HepG2 (cell line): ENCODE results near the gene NID1. TPM values are rescaled to one million over a fixed set of nuclear protein-coding genes. Genes with fewer than 3 reads are reported as not detected.

ENCODE experiments used
- ATAC-seq: fragments of 200-7000 bp; cut with Tn5 transposase; 3 replicates; pipeline ENCODE4 v1.9.1; 2020; ENCODE audit warnings: mild to moderate bottlenecking, moderate library complexity
- BruUV-seq: library from RNA; stranded (reverse); fragments of 400-500 nt; replicated peaks from 2 replicates; lab custom pipeline; 2021; lab: Mats Ljungman, UMichigan
- CTCF ChIA-PET: fragments of 300-600 bp; formaldehyde crosslinking; extraction: SDS; loops from one replicate; lab custom pipeline; 2021; ENCODE audit warnings: low total read pairs, inconsistent platforms, low intra/inter-chr PET ratio; lab: Yijun Ruan, JAX
- POLR2A ChIA-PET: fragments of 350-600 bp; sonication (Branson Sonifier 250); formaldehyde crosslinking; loops from one replicate; lab custom pipeline; 2020; ENCODE audit warnings: antibody characterized with exemption, inconsistent platforms; lab: Yijun Ruan, JAX
- DNase-seq: peaks from one replicate; pipeline ENCODE4 v3.0.0-alpha.2; 2015; ENCODE audit warnings: low spot score
- FAIRE-seq: peaks from 3 replicates; lab custom pipeline; 2011; peaks lifted over from hg19 to GRCh38; lab: Jason Lieb, UNC
- H2AFZ ChIP-seq: one replicate; pipeline ENCODE4 v1.6.1; 2011; ENCODE audit warnings: low read length, inconsistent platforms
- H3K27ac ChIP-seq: fragments of 300-600 bp; 3 replicates; pipeline ENCODE4 v1.8.0; 2011; ENCODE audit warnings: mixed run types, mild to moderate bottlenecking, mixed read lengths, low read length, inconsistent platforms; ENCODE audit not compliant: insufficient read depth; ENCODE audit errors: extremely low read length
- H3K27me3 ChIP-seq, 2 experiments: fragments of 200-600 bp in 1 of 2; 2 replicates in 1 of 2; 3 replicates in 1 of 2; pipeline versions ENCODE4 v1.6.0 to v1.8.0; 2011; ENCODE audit warnings: low read length in 2 of 2, mild to moderate bottlenecking in 2 of 2, moderate library complexity in 2 of 2, inconsistent platforms in 1 of 2; ENCODE audit not compliant: insufficient read depth in 2 of 2, control insufficient read depth in 1 of 2
- H3K36me3 ChIP-seq, 2 experiments: fragments of 200-600 bp in 1 of 2; replicated peaks in 1 of 2; 2 replicates in 1 of 2; 3 replicates in 1 of 2; pipeline versions ENCODE4 v1.5.1 to v1.8.0; 2011; ENCODE audit warnings: low read length in 2 of 2, inconsistent platforms in 1 of 2; ENCODE audit not compliant: insufficient read depth in 2 of 2, control insufficient read depth in 1 of 2
- H3K4me1 ChIP-seq: 2 replicates; pipeline ENCODE4 v1.5.1; 2012; ENCODE audit warnings: low read length, inconsistent platforms; ENCODE audit not compliant: insufficient read depth
- H3K4me2 ChIP-seq: 2 replicates; pipeline ENCODE4 v1.6.0; 2011; ENCODE audit warnings: low read depth, low read length, inconsistent platforms
- H3K4me3 ChIP-seq, 3 experiments: fragments of 200-600 bp in 1 of 3; sonication (generic), shearing (Covaris generic) in 1 of 3; replicated peaks in 1 of 3; 2 replicates each; pipeline ENCODE4 v1.5.1; 2011 to 2016; ENCODE audit warnings: low read length in 3 of 3, inconsistent platforms in 2 of 3, low read depth in 2 of 3, mild to moderate bottlenecking in 2 of 3, control low read depth in 1 of 3, mixed read lengths in 1 of 3; ENCODE audit not compliant: insufficient read depth in 1 of 3
- H3K79me2 ChIP-seq: one replicate; pipeline ENCODE4 v1.6.1; 2011; ENCODE audit warnings: low read length, inconsistent platforms; ENCODE audit not compliant: insufficient read depth
- H3K9ac ChIP-seq: 2 replicates; pipeline ENCODE4 v1.6.0; 2011; ENCODE audit warnings: mild to moderate bottlenecking, low read depth, low read length, inconsistent platforms; ENCODE audit not compliant: insufficient read depth
- H3K9me3 ChIP-seq: 2 replicates; pipeline ENCODE4 v1.5.1; 2012; ENCODE audit warnings: mild to moderate bottlenecking, low read length
- H4K20me1 ChIP-seq: 2 replicates; pipeline ENCODE4 v1.6.0; 2011; ENCODE audit warnings: inconsistent platforms, mild to moderate bottlenecking, low read length, moderate library complexity; ENCODE audit not compliant: insufficient read depth
- MAFK ChIP-seq, 2 experiments: IDR thresholded peaks in 1 of 2; conservative IDR thresholded peaks in 1 of 2; 2 replicates each; pipeline ENCODE4 v1.6.1; 2011; ENCODE audit warnings: improper control_type of control experiment in 2 of 2, low read length in 2 of 2
- NRL ChIP-seq: sonication (generic); formaldehyde crosslinking; IDR thresholded peaks from 2 replicates; pipeline ENCODE4 v1.5.0; 2020; ENCODE audit warnings: missing genetic modification reagents, mild to moderate bottlenecking, moderate library complexity, borderline replicate concordance
- SOX5 ChIP-seq: IDR thresholded peaks from 2 replicates; pipeline ENCODE4 v1.6.1; 2016; ENCODE audit warnings: borderline replicate concordance
- SP1 ChIP-seq, 2 experiments: fragments of 450-650 bp in 1 of 2; sonication (generic) in 1 of 2; formaldehyde crosslinking in 1 of 2; IDR thresholded peaks; 2 replicates each; pipeline versions ENCODE4 v1.4.0 to v1.6.1; 2016 to 2020; ENCODE audit warnings: missing genetic modification reagents in 1 of 2
- SPEN ChIP-seq: sonication (generic); formaldehyde crosslinking; IDR thresholded peaks from 2 replicates; pipeline ENCODE4 v1.5.1; 2020; ENCODE audit warnings: low read depth, mild to moderate bottlenecking, missing genetic modification reagents
- ZIK1 ChIP-seq: sonication (generic); formaldehyde crosslinking; IDR thresholded peaks from 2 replicates; pipeline ENCODE4 v1.5.0; 2020; ENCODE audit warnings: mild to moderate bottlenecking, low read depth, missing genetic modification reagents, borderline replicate concordance
- ZNF10 ChIP-seq: sonication (generic); formaldehyde crosslinking; IDR thresholded peaks from 2 replicates; pipeline ENCODE4 v1.4.0; 2020; ENCODE audit warnings: mild to moderate bottlenecking, low read depth, missing genetic modification reagents, borderline replicate concordance
- ZNF44 ChIP-seq: sonication (generic); formaldehyde crosslinking; IDR thresholded peaks from 2 replicates; pipeline ENCODE4 v1.5.1; 2020; ENCODE audit warnings: mild to moderate bottlenecking, missing genetic modification reagents
- ZNF446 ChIP-seq: sonication (generic); formaldehyde crosslinking; IDR thresholded peaks from 2 replicates; pipeline ENCODE4 v1.5.0; 2020; ENCODE audit warnings: mild to moderate bottlenecking, missing genetic modification reagents
- ZNF891 ChIP-seq: sonication (generic); formaldehyde crosslinking; IDR thresholded peaks from 2 replicates; pipeline ENCODE4 v1.5.0; 2020; ENCODE audit warnings: mild to moderate bottlenecking, missing genetic modification reagents
- WGBS: methylation state at CpG from one replicate; pipeline ENCODE4 v1.1.6; 2017; ENCODE audit warnings: low lambda C conversion rate; 5-methylcytosine and 5-hydroxymethylcytosine counted together
- in situ Hi-C: cut with HindIII; loops from 2 replicates; pipeline ENCODE4 v1.10.0; 2017; ENCODE audit warnings: low pct_unique_long_range_greater_than_20kb; ENCODE audit not compliant: extremely low pct_ligation_motif_present
- intact Hi-C: fragments of 100-400 bp; cut with micrococcal nuclease; formaldehyde crosslinking; loops from one replicate; pipeline ENCODE4 v1.10.0; 2022; ENCODE audit not compliant: unreplicated experiment
- polyA plus RNA-seq, 8 experiments: library from polyadenylated mRNA; depleted of rRNA in 3 of 8; stranded (reverse) in 7 of 8; unstranded in 1 of 8; fragments of >200 nt; fragmentation: Illumina TruSeq in 4 of 8; extraction: Trizol in 4 of 8; gene quantifications; 2 replicates each; pipeline versions ENCODE4 v1.2.1 to v1.2.3, GENCODE V29; 2011 to 2016; ENCODE audit warnings: low read depth in 4 of 8, missing spikeins in 1 of 8, mixed read lengths in 1 of 8; ENCODE audit not compliant: insufficient read depth in 1 of 8
- total RNA-seq, 5 experiments: library from RNA; depleted of rRNA; stranded (reverse); fragments of >200 nt; fragmentation: Illumina TruSeq; extraction: Trizol; gene quantifications; 2 replicates each; pipeline ENCODE4 v1.2.3, GENCODE V29; 2016; ENCODE audit warnings: low read depth in 1 of 5
- TF ChIP-seq, protein P1 (sequence below): sonication (generic); formaldehyde crosslinking; IDR thresholded peaks from 2 replicates; pipeline ENCODE4 v1.5.0; 2020; ENCODE audit warnings: missing genetic modification reagents, mild to moderate bottlenecking, borderline replicate concordance
- TF ChIP-seq, protein P2 (sequence below), 2 experiments: sonication (generic) in 1 of 2; formaldehyde crosslinking in 1 of 2; IDR thresholded peaks; 2 replicates each; pipeline versions ENCODE4 v1.4.0 to v1.6.1; 2016 to 2020; ENCODE audit warnings: borderline replicate concordance in 1 of 2, low read depth in 1 of 2, mild to moderate bottlenecking in 1 of 2, missing genetic modification reagents in 1 of 2

NID1 gene
- total and polyA plus RNA-seq, 2 of the 13 experiments (the other 11 are each of a cell fraction or from before 2014, with no cell fraction given), result 50.2 to 56.1 TPM

GRCh38 chr1:235950318-235950717, 114.6 kb downstream of the NID1 start:
- FAIRE-seq (no peak), DNase-seq (no peak), ATAC-seq (no peak)
- Histone ChIP-seq H3K36me3 (no peaks in the 10 kb centered on the region), H2AFZ (no peak overlapping the region), H3K9ac (no peak overlapping the region), H3K4me1 (peaks cover 45% of the 10 kb centered on the region), H3K79me2 (no peaks in the 10 kb centered on the region), H3K27ac (no peak overlapping the region), H4K20me1 (no peaks in the 10 kb centered on the region), H3K9me3 (no peaks in the 10 kb centered on the region), H3K4me2 (no peak overlapping the region), H3K4me3 (no peak overlapping the region), H3K27me3 (no peaks in the 10 kb centered on the region; a peak in 1 of 5 replicates)
- in situ Hi-C loops (no loop called here), intact Hi-C loops (no loop called here)
- BruUV-seq, result no TSS peak
- TF ChIP-seq ZNF446 (no peak), ZNF44 (no peak), ZNF891 (CRISPR knock-in tag) (no peak), MAFK (conservative IDR thresholded peaks at IDR 0.05 in 1 of 2, IDR thresholded peaks at IDR 0.05 in 1 of 2; ENCODE audit: low read length in 2 of 2) (no peak), SOX5 (no peak), SP1 (IDR thresholded peaks at IDR 0.05) (no peak), SP1 (CRISPR knock-in tag; IDR thresholded peaks at IDR 0.05) (no peak)
- CTCF ChIA-PET, result no interaction called here
- POLR2A ChIA-PET, result no interaction called here
- 89% methylated on average over 10 of the region's 10 CpGs for WGBS

GRCh38 chr1:235948774-235949427, 116.0 kb downstream of the NID1 start:
- Histone ChIP-seq H3K79me2 (no peaks in the 10 kb centered on the region), H4K20me1 (no peaks in the 10 kb centered on the region), H3K36me3 (no peaks in the 10 kb centered on the region), H2AFZ (no peak overlapping the region), H3K9me3 (no peaks in the 10 kb centered on the region), H3K4me1 (peaks cover 48% of the 10 kb centered on the region), H3K27ac (no peak overlapping the region), H3K4me2 (no peak overlapping the region), H3K4me3 (no peak overlapping the region), H3K9ac (no peak overlapping the region), H3K27me3 (no peaks in the 10 kb centered on the region)
- ATAC-seq, result no peak
- FAIRE-seq, result no peak
- POLR2A ChIA-PET, result no interaction called here
- in situ Hi-C loops, result no loop called here
- intact Hi-C loops, result no loop called here
- DNase-seq, result no peak
- BruUV-seq, result no TSS peak
- 78% methylated on average over 4 of the region's 4 CpGs for WGBS
- CTCF ChIA-PET, result no interaction called here
- TF ChIP-seq, protein P1, sequence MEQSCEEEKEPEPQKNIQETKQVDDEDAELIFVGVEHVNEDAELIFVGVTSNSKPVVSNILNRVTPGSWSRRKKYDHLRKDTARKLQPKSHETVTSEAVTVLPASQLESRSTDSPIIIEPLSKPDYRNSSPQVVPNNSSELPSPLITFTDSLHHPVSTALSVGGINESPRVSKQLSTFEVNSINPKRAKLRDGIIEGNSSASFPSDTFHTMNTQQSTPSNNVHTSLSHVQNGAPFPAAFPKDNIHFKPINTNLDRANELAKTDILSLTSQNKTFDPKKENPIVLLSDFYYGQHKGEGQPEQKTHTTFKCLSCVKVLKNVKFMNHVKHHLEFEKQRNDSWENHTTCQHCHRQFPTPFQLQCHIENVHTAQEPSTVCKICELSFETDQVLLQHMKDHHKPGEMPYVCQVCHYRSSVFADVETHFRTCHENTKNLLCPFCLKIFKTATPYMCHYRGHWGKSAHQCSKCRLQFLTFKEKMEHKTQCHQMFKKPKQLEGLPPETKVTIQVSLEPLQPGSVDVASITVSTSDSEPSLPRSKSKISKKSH (CRISPR knock-in tag), result no peak
- TF ChIP-seq SPEN (CRISPR knock-in tag), result no peak
- no peak for TF ChIP-seq ZIK1
- TF ChIP-seq, protein P2, sequence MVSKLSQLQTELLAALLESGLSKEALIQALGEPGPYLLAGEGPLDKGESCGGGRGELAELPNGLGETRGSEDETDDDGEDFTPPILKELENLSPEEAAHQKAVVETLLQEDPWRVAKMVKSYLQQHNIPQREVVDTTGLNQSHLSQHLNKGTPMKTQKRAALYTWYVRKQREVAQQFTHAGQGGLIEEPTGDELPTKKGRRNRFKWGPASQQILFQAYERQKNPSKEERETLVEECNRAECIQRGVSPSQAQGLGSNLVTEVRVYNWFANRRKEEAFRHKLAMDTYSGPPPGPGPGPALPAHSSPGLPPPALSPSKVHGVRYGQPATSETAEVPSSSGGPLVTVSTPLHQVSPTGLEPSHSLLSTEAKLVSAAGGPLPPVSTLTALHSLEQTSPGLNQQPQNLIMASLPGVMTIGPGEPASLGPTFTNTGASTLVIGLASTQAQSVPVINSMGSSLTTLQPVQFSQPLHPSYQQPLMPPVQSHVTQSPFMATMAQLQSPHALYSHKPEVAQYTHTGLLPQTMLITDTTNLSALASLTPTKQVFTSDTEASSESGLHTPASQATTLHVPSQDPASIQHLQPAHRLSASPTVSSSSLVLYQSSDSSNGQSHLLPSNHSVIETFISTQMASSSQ (IDR thresholded peaks at IDR 0.05; ENCODE audit: low read depth), result no peak
- TF ChIP-seq, protein P2 (CRISPR knock-in tag; IDR thresholded peaks at IDR 0.05; ENCODE audit: borderline replicate concordance), result no peak
- no peak for TF ChIP-seq ZNF10
- TF ChIP-seq NRL (CRISPR knock-in tag), result no peak
